ENCODE measurements around the gene CAB39.

- TF ChIP-seq POLR2A (IDR thresholded peaks at IDR 0.05; ENCODE audit: low read depth, low read length) (no peak), POLR2AphosphoS5 (IDR thresholded peaks at IDR 0.05; ENCODE audit: low read depth, low read length) (no peak), TAF1 (IDR thresholded peaks at IDR 0.05; ENCODE audit: borderline replicate concordance, low read depth, low read length) (no peak)
Measured at GRCh38 chr2:230738924-230739323, 26.3 kb downstream of the CAB39 start.
